Measurements from ENCODE around the gene JDP2.

JDP2 gene

DNA sequence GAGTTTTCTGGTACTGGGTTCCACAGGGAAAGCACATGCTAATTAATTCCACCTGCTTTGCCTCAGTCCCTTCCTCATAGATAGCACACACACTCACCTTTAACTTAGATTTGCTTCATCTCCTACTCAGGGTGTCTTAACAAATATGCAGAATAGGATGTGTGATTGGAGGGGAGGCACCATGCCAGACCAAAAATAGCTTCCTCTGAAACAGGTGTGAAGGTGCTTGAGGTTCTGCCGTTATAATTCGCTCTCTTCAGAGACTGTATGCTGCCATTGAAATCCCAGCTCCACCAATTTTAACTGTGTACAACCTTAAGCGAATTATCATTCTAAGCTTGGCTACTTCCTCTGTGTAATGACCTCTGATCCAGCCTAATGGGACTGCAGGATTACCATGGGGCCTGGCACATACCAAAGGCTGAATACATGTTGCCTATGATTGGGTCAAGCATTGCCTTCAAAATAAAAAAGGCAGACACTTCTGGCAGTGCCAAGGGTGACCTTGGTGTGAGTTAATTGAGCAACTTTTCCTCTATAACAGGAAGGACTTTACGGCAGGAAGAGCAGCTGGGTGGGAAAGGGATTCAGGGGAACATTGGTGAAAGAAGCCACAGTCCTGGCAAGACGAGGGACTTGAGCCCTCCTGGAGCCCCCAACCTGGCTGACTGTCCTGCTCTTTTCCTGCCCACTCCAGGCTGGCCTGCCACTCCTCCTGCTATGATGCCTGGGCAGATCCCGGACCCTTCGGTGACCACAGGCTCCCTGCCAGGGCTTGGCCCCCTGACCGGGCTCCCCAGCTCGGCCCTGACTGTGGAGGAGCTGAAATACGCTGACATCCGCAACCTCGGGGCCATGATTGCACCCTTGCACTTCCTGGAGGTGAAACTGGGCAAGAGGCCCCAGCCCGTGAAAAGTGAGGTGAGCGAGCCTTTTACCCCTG lies 9.7 kb downstream of the JDP2 start:
- DNase-seq (ENCODE audit: low spot score) = no peak

DNA sequence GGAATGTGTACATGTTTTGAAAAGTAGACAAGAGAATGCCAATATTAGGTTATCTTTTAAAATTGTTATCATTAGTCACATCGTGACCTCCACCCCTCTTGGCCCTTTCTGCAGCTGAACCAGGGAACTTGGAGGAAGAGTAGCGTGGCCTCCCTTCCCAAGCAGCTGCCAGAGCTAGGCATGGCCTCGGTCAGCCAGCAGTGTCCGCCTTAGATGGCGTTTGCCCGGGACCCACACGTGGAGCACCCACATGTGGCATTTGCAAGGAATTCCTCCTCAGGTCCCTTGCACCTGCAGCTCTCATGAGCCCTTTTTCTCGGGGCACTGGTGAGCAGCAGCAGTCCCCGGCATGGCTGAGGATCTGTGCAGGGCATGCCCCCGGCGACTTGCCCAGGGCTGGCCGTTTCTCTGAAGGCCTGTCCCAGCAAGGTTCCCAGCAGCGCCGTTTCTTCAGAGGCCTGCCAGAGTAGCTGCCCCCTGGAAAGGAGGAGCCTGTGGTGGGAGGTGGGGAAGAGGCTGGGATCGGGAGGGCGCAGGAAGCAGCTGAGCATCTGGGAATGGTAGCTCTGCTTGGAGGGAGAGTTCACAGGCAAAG lies 10.8 kb downstream of the JDP2 start:
- peak; percentile 28 for DNase-seq (ENCODE audit: low spot score)

- no peak for DNase-seq (ENCODE audit: low spot score)
These were observed 12.2 kb downstream of the JDP2 start for GRCh38 chr14:75439989-75440388.

GRCh38 chr14:75440733-75441477 lies 13.1 kb downstream of the JDP2 start:
- no peak for DNase-seq (ENCODE audit: low spot score)

GRCh38 chr14:75441728-75442127 lies 13.9 kb downstream of the JDP2 start:
- no peak for DNase-seq (ENCODE audit: low spot score)

DNA sequence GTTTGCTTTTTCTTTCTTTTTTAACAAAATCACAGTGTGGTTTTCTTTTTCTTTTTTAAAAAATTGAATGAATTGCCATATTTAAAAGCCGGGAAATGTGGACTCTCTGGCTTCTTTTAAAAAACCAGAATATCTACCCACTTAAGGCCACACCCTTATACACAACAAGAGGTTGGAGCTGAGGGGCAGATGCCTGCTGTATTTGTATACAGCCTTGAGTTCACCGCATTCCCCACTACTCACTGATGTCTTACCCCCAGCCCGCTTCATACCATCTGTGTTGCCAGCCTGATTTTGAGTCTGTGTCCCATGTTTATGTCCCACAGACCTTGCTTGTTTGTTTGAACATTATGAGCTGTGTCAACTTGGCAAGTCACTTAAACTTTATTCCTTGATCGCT lies 14.3 kb downstream of the JDP2 start:
- no peak for DNase-seq (ENCODE audit: low spot score)

- DNase-seq (ENCODE audit: low spot score) = no peak
These were observed 14.8 kb downstream of the JDP2 start for GRCh38 chr14:75442642-75443041.

- no peak for DNase-seq (ENCODE audit: low spot score)
These were observed 15.6 kb downstream of the JDP2 start for GRCh38 chr14:75443203-75443969.

DNA sequence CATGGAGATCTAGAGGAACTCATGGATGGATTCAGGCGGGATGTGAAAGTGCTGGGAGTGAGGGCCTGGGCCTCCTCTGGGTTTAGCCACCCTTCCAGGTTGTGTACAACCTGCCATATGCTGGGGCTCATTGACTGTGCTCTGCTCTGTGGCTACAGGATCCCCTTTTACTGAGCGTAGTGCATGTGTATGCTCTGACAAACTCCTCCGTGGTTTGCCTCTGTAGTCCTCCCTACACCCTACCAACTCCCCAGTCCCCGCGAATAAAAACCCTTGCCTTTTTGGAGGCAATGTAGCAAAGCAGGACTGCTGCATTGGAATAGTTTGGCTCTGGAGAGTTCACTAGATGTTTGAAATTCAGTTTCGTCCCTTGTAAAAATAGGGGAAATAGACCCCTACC lies 17.4 kb downstream of the JDP2 start:
- DNase-seq (ENCODE audit: low spot score) = no peak

- no peak for DNase-seq (ENCODE audit: low spot score)
These were observed 18.1 kb downstream of the JDP2 start for GRCh38 chr14:75445963-75446362.

- DNase-seq (ENCODE audit: low spot score) = no peak
These were observed 18.6 kb downstream of the JDP2 start for GRCh38 chr14:75446447-75446846.

- DNase-seq (ENCODE audit: low spot score) = no peak
These were observed 20.4 kb downstream of the JDP2 start for GRCh38 chr14:75448209-75448608.

DNA sequence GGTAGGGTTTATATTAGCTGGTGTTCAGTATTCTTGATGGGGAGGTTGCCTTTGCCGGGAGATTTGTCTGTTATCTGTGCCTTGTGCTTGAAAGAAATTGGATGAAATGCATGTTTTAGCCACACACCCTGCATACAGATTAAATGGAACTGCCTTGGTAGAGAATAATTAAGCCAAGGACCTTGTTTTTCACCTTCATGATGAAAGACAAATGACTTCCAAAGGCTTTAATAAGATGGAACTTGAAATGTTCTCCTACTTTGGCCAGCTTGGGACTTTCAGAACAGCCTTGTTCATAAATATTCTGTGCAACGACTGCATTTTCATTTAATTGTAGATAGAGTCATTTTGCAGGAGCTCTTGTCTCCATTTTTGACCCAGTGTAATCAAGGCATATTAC lies 21.2 kb downstream of the JDP2 start:
- DNase-seq (ENCODE audit: low spot score) = no peak

GRCh38 chr14:75449696-75450095 lies 21.9 kb downstream of the JDP2 start:
- no peak for DNase-seq (ENCODE audit: low spot score)

DNA sequence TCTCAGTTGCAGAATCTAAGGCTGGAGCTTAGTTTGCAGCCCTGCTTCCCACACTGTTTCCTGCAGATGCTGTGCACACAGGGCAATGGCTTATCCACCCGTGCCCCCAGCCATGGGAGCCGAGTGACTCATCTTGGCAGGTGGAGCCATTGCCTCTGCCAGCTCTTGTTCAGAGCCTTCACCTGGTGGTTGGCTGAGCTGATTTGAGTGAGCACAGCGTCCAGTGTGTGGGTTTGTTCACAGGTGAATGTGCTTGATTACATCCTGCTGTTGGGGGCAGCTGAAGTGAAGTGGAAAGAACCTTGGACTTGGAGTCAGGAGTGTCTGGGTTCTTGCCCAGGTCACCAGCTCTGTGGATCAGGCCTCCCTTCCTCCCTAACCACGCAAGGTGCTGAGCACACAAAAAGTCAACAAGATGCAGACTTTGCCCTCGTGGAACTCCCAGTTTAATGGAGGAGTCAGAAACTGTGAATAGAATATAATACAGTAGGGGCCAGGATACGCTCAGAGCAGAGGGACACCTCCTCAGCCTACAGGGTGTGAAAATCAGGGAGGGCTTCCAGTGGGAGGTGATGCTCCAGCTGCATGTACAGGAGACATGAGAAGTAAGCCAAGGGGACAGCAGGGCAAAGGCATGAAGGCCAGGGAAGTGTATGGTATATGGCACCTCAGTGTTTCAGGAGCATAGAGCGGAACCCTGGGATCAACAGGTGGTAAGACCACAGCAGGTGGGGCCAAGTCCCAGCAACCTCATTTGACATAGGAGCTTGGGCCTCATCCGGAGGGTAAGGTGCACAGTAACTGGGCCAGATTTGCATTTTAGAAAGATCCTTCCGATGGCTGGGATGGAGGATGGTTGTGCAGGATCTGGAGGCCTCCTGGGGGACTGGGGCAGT lies 22.8 kb downstream of the JDP2 start:
- no peak for DNase-seq (ENCODE audit: low spot score)

DNA sequence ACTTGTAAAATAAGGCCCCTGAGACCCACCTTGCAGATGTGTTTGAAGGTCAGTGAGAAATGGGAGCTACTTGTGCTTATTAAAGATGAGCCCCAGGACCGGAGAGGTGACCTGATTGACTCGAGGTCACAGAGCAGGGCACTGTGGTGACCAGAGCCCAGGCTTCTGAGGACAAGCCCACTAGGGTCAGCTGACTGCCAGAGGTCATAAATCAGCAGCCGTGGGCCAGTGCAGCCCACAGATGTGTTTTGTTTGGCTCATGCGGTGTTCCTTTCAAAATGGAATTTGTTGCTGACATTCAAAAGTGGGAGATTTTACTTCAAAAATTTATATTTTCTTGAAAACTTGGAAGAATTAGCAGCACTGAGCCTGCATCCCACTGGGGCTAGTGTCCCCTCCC lies 24.5 kb downstream of the JDP2 start:
- no peak for DNase-seq (ENCODE audit: low spot score)

DNA sequence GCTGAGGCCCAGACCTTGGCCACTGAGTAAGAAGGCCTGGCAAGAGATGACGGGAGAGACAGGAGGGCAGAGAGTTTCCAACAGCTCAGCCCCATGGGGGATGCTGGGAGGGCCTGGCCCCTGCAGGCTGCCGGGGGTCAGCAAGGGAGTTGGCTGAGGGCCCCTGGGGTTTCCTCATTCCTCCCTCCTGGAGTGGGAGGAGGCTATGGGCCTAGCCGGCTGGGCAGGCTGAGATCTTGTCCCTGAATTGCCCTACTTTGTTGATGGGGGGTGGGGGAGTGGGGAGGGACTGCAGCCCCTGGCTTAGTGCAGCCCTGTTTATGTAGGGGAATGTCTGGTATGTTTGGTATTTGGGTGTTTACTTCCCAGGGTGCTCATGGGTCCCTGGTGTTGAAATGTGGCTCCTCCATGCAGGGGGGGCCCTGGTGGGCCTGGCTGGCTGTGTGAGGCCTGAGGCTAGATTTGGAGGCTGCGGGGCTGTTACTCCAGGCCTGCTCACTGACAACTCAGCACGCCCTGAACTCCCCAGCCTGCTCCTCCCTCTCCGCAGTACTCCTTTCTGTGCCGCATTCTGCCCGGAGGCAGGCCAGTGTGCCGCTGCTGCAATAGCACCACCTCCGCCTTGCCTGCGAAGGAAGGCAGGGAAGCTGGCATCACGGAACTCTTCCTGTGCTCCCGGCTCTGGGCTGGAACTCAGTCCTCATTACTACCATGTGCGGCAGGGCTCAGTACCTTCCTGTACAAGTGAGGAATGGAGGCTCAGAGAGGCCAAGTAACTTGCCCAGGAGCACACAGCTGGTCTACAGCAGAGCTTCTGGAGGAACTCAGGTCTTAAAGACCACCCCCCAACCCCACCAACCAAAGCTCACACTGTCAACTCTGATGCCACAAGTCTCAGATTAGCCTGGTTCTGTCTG lies 25.3 kb downstream of the JDP2 start:
- DNase-seq (ENCODE audit: low spot score) = no peak

DNA sequence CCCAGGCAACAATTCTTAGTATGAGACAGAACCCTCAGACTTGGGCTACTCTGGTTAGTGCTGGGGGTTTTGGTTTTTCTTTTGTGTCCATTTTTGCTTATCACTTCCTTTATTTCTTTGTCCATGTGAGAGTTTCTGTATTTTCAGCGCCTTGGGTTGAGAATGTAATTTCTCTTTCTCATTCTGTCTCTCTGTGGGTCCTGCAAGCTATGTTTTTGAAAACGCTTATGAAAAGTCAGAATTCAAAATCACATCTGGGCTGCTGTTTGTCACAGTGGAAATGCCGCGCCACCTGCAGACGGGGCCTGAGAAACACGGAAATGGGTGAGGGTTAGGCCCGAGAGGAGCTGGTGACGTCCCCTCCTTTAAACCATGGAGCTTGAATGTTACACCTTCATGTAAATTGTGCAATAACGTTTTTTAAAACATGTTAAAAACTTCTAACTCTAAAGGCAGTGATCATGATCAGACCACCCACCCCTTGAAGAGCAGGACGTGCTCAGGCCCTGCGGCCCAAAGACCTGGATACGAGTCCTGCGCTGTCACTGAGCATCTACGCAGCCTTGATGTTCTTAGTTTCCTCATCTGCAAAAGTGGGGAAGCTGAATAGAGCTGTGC lies 26.1 kb downstream of the JDP2 start:
- DNase-seq (ENCODE audit: low spot score) = no peak

DNA sequence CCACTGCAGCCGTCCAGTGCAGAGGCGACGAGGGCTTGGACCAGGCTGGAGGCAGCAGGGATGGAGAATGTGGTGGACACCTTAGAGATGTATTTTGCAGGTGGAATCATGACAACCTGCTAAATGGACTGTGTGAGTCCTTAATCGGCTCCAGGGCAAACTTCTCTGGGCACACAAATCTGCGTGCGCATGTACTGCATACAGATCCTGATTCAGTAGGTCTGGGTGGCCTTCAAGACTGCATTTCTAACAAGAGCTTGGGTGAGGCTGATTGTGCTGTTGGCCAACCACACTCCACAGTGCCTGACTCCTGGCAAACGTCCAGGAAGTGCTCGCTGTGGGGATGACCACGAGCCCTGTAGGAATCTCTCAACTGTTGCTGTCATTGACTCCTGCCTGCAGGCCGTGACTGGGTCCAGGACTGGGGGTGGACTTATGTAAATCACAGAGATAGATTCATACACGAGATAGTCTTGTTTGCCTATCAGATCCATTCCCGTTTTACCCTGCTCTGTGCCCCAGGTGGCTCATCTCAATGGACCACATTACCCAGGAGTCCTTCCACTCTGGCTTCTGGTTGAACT lies 27.2 kb downstream of the JDP2 start:
- no peak for DNase-seq (ENCODE audit: low spot score)

All from SK-N-DZ (cell line).